ENCODE results near the gene HENMT1.

- TF ChIP-seq ZBTB26 (CRISPR knock-in tag; IDR thresholded peaks at IDR 0.05) (no peak), CEBPB (tag; IDR thresholded peaks at IDR 0.05) (no peak), HES1 (IDR thresholded peaks at IDR 0.05; ENCODE audit: low read depth) (no peak), TARDBP (IDR thresholded peaks at IDR 0.05) (no peak), CTCF (IDR thresholded peaks at IDR 0.05 in 2 of 3, conservative IDR thresholded peaks at IDR 0.05 in 1 of 3; ENCODE audit: insufficient read depth in 2 of 3, low read depth in 1 of 3, low read length in 3 of 3) (no peak), ZHX1 (conservative IDR thresholded peaks at IDR 0.05; ENCODE audit: low read length) (no peak), MAFF (IDR thresholded peaks at IDR 0.05; ENCODE audit: low read length) (no peak), HIVEP1 (CRISPR knock-in tag; IDR thresholded peaks at IDR 0.05) (no peak), POLR2A (conservative IDR thresholded peaks at IDR 0.05) (no peak), SP1 (CRISPR knock-in tag; IDR thresholded peaks at IDR 0.05) (no peak), EZH2 (IDR thresholded peaks at IDR 0.05; ENCODE audit: borderline replicate concordance, low read depth, low read length) (no peak), SIN3A (IDR thresholded peaks at IDR 0.05; ENCODE audit: borderline replicate concordance in 2 of 2, control insufficient read depth in 1 of 2, low read depth in 2 of 2, low read length in 2 of 2) (no peak)
- TF ChIP-seq, protein P1, sequence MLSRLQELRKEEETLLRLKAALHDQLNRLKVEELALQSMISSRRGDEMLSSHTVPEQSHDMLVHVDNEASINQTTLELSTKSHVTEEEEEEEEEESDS (CRISPR knock-in tag; IDR thresholded peaks at IDR 0.05), result no peak
These were observed 48.9 kb downstream of the HENMT1 start for GRCh38 chr1:108611984-108612383.
